ENCODE data around the gene FADS2. TPM values are rescaled to one million over a fixed set of nuclear protein-coding genes. Genes with fewer than 3 reads are reported as not detected.

FADS2 gene
- total RNA-seq, 2 experiments from 2014 or later, result 0.08 to 0.33 TPM

DNA sequence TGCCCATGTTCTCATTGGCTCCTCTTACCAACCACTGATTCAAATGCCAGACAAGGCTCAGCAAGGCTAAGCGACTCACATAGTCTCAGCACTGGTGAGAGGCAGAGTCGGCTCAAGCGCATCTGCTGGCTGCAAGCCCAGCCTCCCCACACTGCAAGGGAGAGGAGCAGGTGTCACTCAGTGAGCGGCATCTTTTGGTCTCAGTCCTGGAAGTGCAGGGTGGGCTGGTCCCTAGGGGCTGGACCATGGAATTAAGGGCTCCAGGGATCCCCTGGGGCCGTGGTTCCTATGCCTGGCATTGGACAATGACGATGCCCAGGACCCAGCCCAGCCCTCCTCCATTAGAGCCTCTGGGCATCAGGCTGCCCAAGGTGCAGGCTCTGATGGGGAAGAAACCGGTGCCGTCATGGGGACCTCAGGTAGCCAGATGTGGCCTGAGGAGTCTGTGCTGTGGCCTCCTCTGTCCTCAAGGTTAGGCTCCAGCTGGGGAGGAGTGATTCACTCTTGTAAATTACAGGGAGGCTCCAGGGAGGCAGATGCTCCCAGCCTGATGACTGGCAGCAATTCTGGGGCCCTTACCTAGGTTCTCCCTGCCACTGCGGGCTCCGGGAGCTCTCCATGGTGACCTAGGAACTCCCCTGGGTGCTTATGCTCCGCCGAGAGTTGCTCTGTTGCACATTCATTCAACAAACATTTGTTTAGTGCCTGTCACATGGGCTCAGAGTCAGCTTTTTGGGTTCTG is 28.0 kb downstream of the FADS2 start:
- Histone ChIP-seq H3K36me3 (ENCODE audit: insufficient read depth, low read length) (no peaks in the 10 kb centered on the region), H3K27me3 (ENCODE audit: control insufficient read depth in 1 of 2, insufficient read depth in 2 of 2, low read length in 2 of 2) (no peaks in the 10 kb centered on the region), H3K4me3 (ENCODE audit: low read length) (no peak overlapping the region), H3K4me1 (ENCODE audit: insufficient read depth, low read length) (no peaks in the 10 kb centered on the region), H3K27ac (ENCODE audit: low read depth in 1 of 2, low read length in 2 of 2) (no peak overlapping the region), H3K9me3 (ENCODE audit: control insufficient read depth in 1 of 2, insufficient read depth in 1 of 2, low read length in 2 of 2) (no peaks in the 10 kb centered on the region)
- Mint-ChIP-seq H3K4me3 (no peak overlapping the region), H3K27me3 (no peaks in the 10 kb centered on the region), H3K27ac (no peak overlapping the region), H3K9me3 (no peaks in the 10 kb centered on the region), H3K36me3 (ENCODE audit: low read depth) (no peaks in the 10 kb centered on the region), H3K4me1 (ENCODE audit: low read depth) (no peaks in the 10 kb centered on the region)
- no peak for TF ChIP-seq CTCF (IDR thresholded peaks at IDR 0.05)
- ATAC-seq (ENCODE audit: poor library complexity), result no peak
- CTCF ChIA-PET, result no interaction called here
- POLR2A ChIA-PET, result no interaction called here
- intact Hi-C loops (cut with DNase I, micrococcal nuclease), result no loop called here
- DNase-seq, result no peak

- H3K36me3 ChIP-seq (ENCODE audit: insufficient read depth, low read length), result no peaks in the 10 kb centered on the region
- no peak overlapping the region for H3K4me3 ChIP-seq (ENCODE audit: low read length)
- POLR2A ChIA-PET, result no interaction called here
- no peak overlapping the region for H3K4me3 Mint-ChIP-seq
- H3K27ac ChIP-seq (ENCODE audit: low read depth in 1 of 2, low read length in 2 of 2), result no peak overlapping the region
- no peaks in the 10 kb centered on the region for H3K4me1 ChIP-seq (ENCODE audit: insufficient read depth, low read length)
- intact Hi-C loops (cut with DNase I, micrococcal nuclease), result loop anchor here in 1 of 2 experiments (5.0 kb wide), 1 partner anchor 62 kb away; no protein-coding TSS in a partner anchor
- no peaks in the 10 kb centered on the region for H3K9me3 ChIP-seq (ENCODE audit: control insufficient read depth in 1 of 2, insufficient read depth in 1 of 2, low read length in 2 of 2)
- H3K27me3 ChIP-seq (ENCODE audit: control insufficient read depth in 1 of 2, insufficient read depth in 2 of 2, low read length in 2 of 2), result no peaks in the 10 kb centered on the region
- ATAC-seq (ENCODE audit: poor library complexity) (no peak), DNase-seq (no peak)
- CTCF ChIA-PET, result no interaction called here
- no peaks in the 10 kb centered on the region for H3K27me3 Mint-ChIP-seq
- H3K9me3 Mint-ChIP-seq, result no peaks in the 10 kb centered on the region
- no peaks in the 10 kb centered on the region for H3K4me1 Mint-ChIP-seq (ENCODE audit: low read depth)
- no peaks in the 10 kb centered on the region for H3K36me3 Mint-ChIP-seq (ENCODE audit: low read depth)
- H3K27ac Mint-ChIP-seq, result no peak overlapping the region
- no peak for TF ChIP-seq CTCF (IDR thresholded peaks at IDR 0.05)
Measured at GRCh38 chr11:61860054-61860903, 32.2 kb downstream of the FADS2 start.

GRCh38 chr11:61861634-61862033 is 33.5 kb downstream of the FADS2 start:
- Mint-ChIP-seq H3K36me3 (ENCODE audit: low read depth) (no peaks in the 10 kb centered on the region), H3K4me1 (ENCODE audit: low read depth) (no peaks in the 10 kb centered on the region), H3K27ac (no peak overlapping the region), H3K27me3 (no peaks in the 10 kb centered on the region), H3K4me3 (no peak overlapping the region), H3K9me3 (no peaks in the 10 kb centered on the region)
- POLR2A ChIA-PET, result no interaction called here
- ATAC-seq (ENCODE audit: poor library complexity) (no peak), DNase-seq (no peak)
- Histone ChIP-seq H3K27me3 (ENCODE audit: control insufficient read depth in 1 of 2, insufficient read depth in 2 of 2, low read length in 2 of 2) (no peaks in the 10 kb centered on the region), H3K4me3 (ENCODE audit: low read length) (no peak overlapping the region), H3K36me3 (ENCODE audit: insufficient read depth, low read length) (no peaks in the 10 kb centered on the region), H3K9me3 (ENCODE audit: control insufficient read depth in 1 of 2, insufficient read depth in 1 of 2, low read length in 2 of 2) (no peaks in the 10 kb centered on the region), H3K27ac (ENCODE audit: low read depth in 1 of 2, low read length in 2 of 2) (no peak overlapping the region), H3K4me1 (ENCODE audit: insufficient read depth, low read length) (no peaks in the 10 kb centered on the region)
- CTCF ChIA-PET, result no interaction called here
- no peak for TF ChIP-seq CTCF (IDR thresholded peaks at IDR 0.05)
- intact Hi-C loops (cut with DNase I, micrococcal nuclease), result loop anchor here in 1 of 2 experiments (5.0 kb wide), 1 partner anchor 61 kb away; no protein-coding TSS in a partner anchor

Data from CD4-positive, alpha-beta T cell (primary cell).